ENCODE data around the gene AARS2. TPM values are rescaled to one million over a fixed set of nuclear protein-coding genes. Genes with fewer than 3 reads are reported as not detected.

Gene AARS2
- total RNA-seq, 1 experiment from 2014 or later: 21.7 TPM

GRCh38 chr6:44286747-44287146 lies 26.4 kb downstream of the AARS2 start:
- H3K27me3 ChIP-seq (ENCODE audit: insufficient read depth, low read length): peaks cover 2% of the 10 kb centered on the region; the same call in 1 of the 2 replicates
- no peak overlapping the region for H2AK5ac ChIP-seq (ENCODE audit: insufficient read length, low read length)
- WGBS (ENCODE audit: extremely low coverage, insufficient read length, low lambda C conversion rate): no CpG with 5 or more reads among the region's 2 CpGs
- H3K79me2 ChIP-seq (ENCODE audit: insufficient read depth, low read length): no peaks in the 10 kb centered on the region
- H2BK12ac ChIP-seq (ENCODE audit: insufficient read length, low read depth, low read length): no peak overlapping the region
- H3K36me3 Mint-ChIP-seq (ENCODE audit: insufficient read depth in 1 of 3, low read depth in 3 of 3): no peaks in the 10 kb centered on the region
- H3K79me1 ChIP-seq (ENCODE audit: insufficient read depth, low read depth, low read length, poor library complexity, severe bottlenecking): no peaks in the 10 kb centered on the region
- H3K4me2 ChIP-seq (ENCODE audit: insufficient read depth, insufficient read length, low read length): no peak overlapping the region
- peak; percentile 24; the same call in 1 of the 3 replicates for TF ChIP-seq CTCF (conservative IDR thresholded peaks at IDR 0.05)
- no peaks in the 10 kb centered on the region for H3K4me1 ChIP-seq (ENCODE audit: insufficient read depth, low read length)
- no peak overlapping the region for H3K4ac ChIP-seq (ENCODE audit: low read depth, low read length)
- no peak for DNase-seq
- H3K23me2 ChIP-seq (ENCODE audit: insufficient read length, low read depth, low read length, poor library complexity, severe bottlenecking): no peaks in the 10 kb centered on the region
- no peak overlapping the region for H3K27ac ChIP-seq (ENCODE audit: insufficient read length, low read depth, low read length)
- H3T11ph ChIP-seq (ENCODE audit: low read length): no peak overlapping the region
- no peaks in the 10 kb centered on the region for H3K9me3 ChIP-seq (ENCODE audit: control insufficient read depth, low read depth, low read length)
- H3K56ac ChIP-seq (ENCODE audit: insufficient read length, low read depth, low read length): no peak overlapping the region
- H3K4me1 Mint-ChIP-seq: peaks cover 6 to 8% of the 10 kb centered on the region in 2 experiments; a peak in 3 of 4 replicates
- no peak overlapping the region for H3K18ac ChIP-seq (ENCODE audit: insufficient read length, low read depth, low read length)
- H2BK15ac ChIP-seq (ENCODE audit: low read depth, low read length): no peak overlapping the region
- no peaks in the 10 kb centered on the region for H4K20me1 ChIP-seq (ENCODE audit: control insufficient read depth, insufficient read depth, insufficient read length)
- no peak overlapping the region for H3K9ac ChIP-seq (ENCODE audit: extremely low read depth, insufficient read length, low read length)
- no peak overlapping the region for H3K27ac Mint-ChIP-seq
- no peak overlapping the region for H2BK20ac ChIP-seq (ENCODE audit: low read depth, low read length, poor library complexity, severe bottlenecking)
- no peak overlapping the region for H3K23ac ChIP-seq (ENCODE audit: insufficient read length, low read depth, low read length)
- no peak overlapping the region for H4K5ac ChIP-seq (ENCODE audit: insufficient read length, low read depth, low read length)
- no peak overlapping the region for H4K8ac ChIP-seq (replicated peaks; ENCODE audit: insufficient read length, low read depth, low read length)
- H4K91ac ChIP-seq (ENCODE audit: insufficient read length, low read depth, low read length): no peak overlapping the region
- H3K27me3 Mint-ChIP-seq (ENCODE audit: low read depth): peaks cover 85% of the 10 kb centered on the region
- no peak overlapping the region for H3K4me3 Mint-ChIP-seq
- no peaks in the 10 kb centered on the region for H3K9me3 Mint-ChIP-seq
- no peak overlapping the region; the same call in 1 of the 2 replicates for H3K14ac ChIP-seq (ENCODE audit: insufficient read depth, low read length)
- H2BK5ac ChIP-seq (ENCODE audit: insufficient read length, low read length): no peak overlapping the region
- no peak overlapping the region for H2AFZ ChIP-seq (ENCODE audit: low read length)
- H2BK120ac ChIP-seq (ENCODE audit: low read depth, low read length, poor library complexity, severe bottlenecking): no peak overlapping the region

All from H9 (cell line).